Activated naive CD4-positive, alpha-beta T cell treated with anti-CD3 and anti-CD28 coated beads, Interleukin-2, amount 50 U/mL, for 72 hours (primary cell): ENCODE measurements around the gene BTBD9. TPM values are rescaled to one million over a fixed set of nuclear protein-coding genes. Genes with fewer than 3 reads are reported as not detected.

Experiments
- ATAC-seq, 2 donors: fragments of 150-1000 bp; cut with Tn5 transposase; 2 replicates each; pipeline ENCODE4 v1.10.0; 2021; ENCODE audit warnings: mild to moderate bottlenecking in 2 of 2, moderate library complexity in 2 of 2
- DNase-seq, 2 donors: peaks; one replicate each; pipeline ENCODE4 v3.0.0; 2021 to 2022; ENCODE audit warnings: low spot score in 2 of 2
- H3K27ac Mint-ChIP-seq, 2 donors: one replicate each; pipeline ENCODE4 v1.8.0; 2022; ENCODE audit warnings: mild to moderate bottlenecking in 2 of 2, mixed read lengths in 2 of 2
- H3K36me3 Mint-ChIP-seq, 2 donors: one replicate each; pipeline ENCODE4 v1.8.0; 2022; ENCODE audit warnings: mixed read lengths in 2 of 2
- H3K9me3 Mint-ChIP-seq, 2 donors: one replicate each; pipeline ENCODE4 v1.8.0; 2022; ENCODE audit warnings: mixed read lengths in 2 of 2
- total RNA-seq, 2 donors: library from RNA; stranded (reverse); gene quantifications; one replicate each; pipeline ENCODE4 v1.2.3, GENCODE V29; 2022

The BTBD9 gene
- total RNA-seq, 2 donors from 2014 or later = 10.5 to 18.8 TPM

- Mint-ChIP-seq H3K9me3 (no peaks in the 10 kb centered on the region), H3K27ac (no peak overlapping the region), H3K36me3 (no peaks in the 10 kb centered on the region)
- peak in 1 of 2 donors; percentile 88 for DNase-seq
- no peak for ATAC-seq
Measured at GRCh38 chr6:38493931-38494547, 145.7 kb downstream of the BTBD9 start.

- Mint-ChIP-seq H3K9me3 (no peaks in the 10 kb centered on the region), H3K27ac (no peak overlapping the region)
- no peak for ATAC-seq
Measured at GRCh38 chr6:38492031-38492430, 147.7 kb downstream of the BTBD9 start.

GRCh38 chr6:38489951-38490350 is 149.8 kb downstream of the BTBD9 start:
- ATAC-seq (no peak), DNase-seq (no peak)
- Mint-ChIP-seq H3K27ac (no peak overlapping the region), H3K9me3 (no peaks in the 10 kb centered on the region), H3K36me3 (no peaks in the 10 kb centered on the region)

More at GRCh38 chr6:38492031-38492430, 147.7 kb downstream of the BTBD9 start:
- H3K36me3 Mint-ChIP-seq = no peaks in the 10 kb centered on the region
- no peak for DNase-seq

- no peak for DNase-seq
- Mint-ChIP-seq H3K9me3 (no peaks in the 10 kb centered on the region), H3K27ac (peak overlapping the region in 1 of 2 donors; percentile 5), H3K36me3 (no peaks in the 10 kb centered on the region)
- ATAC-seq = no peak
Measured at GRCh38 chr6:38487423-38487822, 152.3 kb downstream of the BTBD9 start.

GRCh38 chr6:38485488-38485887 is 154.2 kb downstream of the BTBD9 start:
- Mint-ChIP-seq H3K9me3 (no peaks in the 10 kb centered on the region), H3K36me3 (no peaks in the 10 kb centered on the region), H3K27ac (no peak overlapping the region)
- DNase-seq = no peak
- no peak for ATAC-seq

- no peak for DNase-seq
- H3K36me3 Mint-ChIP-seq = no peaks in the 10 kb centered on the region
- no peak for ATAC-seq
Measured at GRCh38 chr6:38484656-38485055, 155.1 kb downstream of the BTBD9 start.

GRCh38 chr6:38483526-38483925 is 156.2 kb downstream of the BTBD9 start:
- DNase-seq (no peak), ATAC-seq (no peak)
- Mint-ChIP-seq H3K36me3 (no peaks in the 10 kb centered on the region), H3K9me3 (no peaks in the 10 kb centered on the region), H3K27ac (no peak overlapping the region)

More at GRCh38 chr6:38484656-38485055, 155.1 kb downstream of the BTBD9 start:
- H3K27ac Mint-ChIP-seq = no peak overlapping the region
- H3K9me3 Mint-ChIP-seq = no peaks in the 10 kb centered on the region

- no peak overlapping the region for H3K27ac Mint-ChIP-seq
- DNase-seq = no peak
- no peaks in the 10 kb centered on the region for H3K36me3 Mint-ChIP-seq
- no peak for ATAC-seq
- H3K9me3 Mint-ChIP-seq = no peaks in the 10 kb centered on the region
Measured at GRCh38 chr6:38482466-38482865, 157.3 kb downstream of the BTBD9 start.

- H3K9me3 Mint-ChIP-seq = no peaks in the 10 kb centered on the region
Measured at GRCh38 chr6:38481851-38482250, 157.9 kb downstream of the BTBD9 start.

GRCh38 chr6:38481211-38481836 is 158.4 kb downstream of the BTBD9 start:
- ATAC-seq (no peak), DNase-seq (no peak)
- H3K27ac Mint-ChIP-seq = no peak overlapping the region

More at GRCh38 chr6:38481851-38482250, 157.9 kb downstream of the BTBD9 start:
- H3K27ac Mint-ChIP-seq = no peak overlapping the region
- no peak for ATAC-seq
- DNase-seq = no peak
- H3K36me3 Mint-ChIP-seq = no peaks in the 10 kb centered on the region

GRCh38 chr6:38480036-38480435 is 159.7 kb downstream of the BTBD9 start:
- no peaks in the 10 kb centered on the region for H3K9me3 Mint-ChIP-seq
- H3K36me3 Mint-ChIP-seq = no peaks in the 10 kb centered on the region
- ATAC-seq (no peak), DNase-seq (no peak)
- H3K27ac Mint-ChIP-seq = peak overlapping the region in 1 of 2 donors; percentile 23

More at GRCh38 chr6:38481211-38481836, 158.4 kb downstream of the BTBD9 start:
- no peaks in the 10 kb centered on the region for H3K36me3 Mint-ChIP-seq
- no peaks in the 10 kb centered on the region for H3K9me3 Mint-ChIP-seq

GRCh38 chr6:38479331-38479730 is 160.4 kb downstream of the BTBD9 start:
- no peak for ATAC-seq
- Mint-ChIP-seq H3K36me3 (no peaks in the 10 kb centered on the region), H3K9me3 (no peaks in the 10 kb centered on the region), H3K27ac (no peak overlapping the region)
- DNase-seq = no peak

- H3K36me3 Mint-ChIP-seq = no peaks in the 10 kb centered on the region
- H3K9me3 Mint-ChIP-seq = peaks cover 5% of the 10 kb centered on the region in 2 donors
- DNase-seq (no peak), ATAC-seq (no peak)
- H3K27ac Mint-ChIP-seq = no peak overlapping the region
Measured at GRCh38 chr6:38477680-38478260, 162.0 kb downstream of the BTBD9 start.

GRCh38 chr6:38476888-38477287 is 162.8 kb downstream of the BTBD9 start:
- ATAC-seq (no peak), DNase-seq (no peak)
- Mint-ChIP-seq H3K9me3 (peaks cover 5% of the 10 kb centered on the region in 2 donors), H3K36me3 (no peaks in the 10 kb centered on the region), H3K27ac (no peak overlapping the region)

GRCh38 chr6:38476141-38476540 is 163.6 kb downstream of the BTBD9 start:
- no peak overlapping the region for H3K27ac Mint-ChIP-seq

GRCh38 chr6:38470548-38470947 is 169.2 kb downstream of the BTBD9 start:
- no peak for ATAC-seq
- no peak for DNase-seq
- H3K9me3 Mint-ChIP-seq = peaks cover 5% of the 10 kb centered on the region in 2 donors
- H3K36me3 Mint-ChIP-seq = no peaks in the 10 kb centered on the region
- H3K27ac Mint-ChIP-seq = no peak overlapping the region

More at GRCh38 chr6:38476141-38476540, 163.6 kb downstream of the BTBD9 start:
- no peak for ATAC-seq
- no peak for DNase-seq
- Mint-ChIP-seq H3K36me3 (no peaks in the 10 kb centered on the region), H3K9me3 (peaks cover 5% of the 10 kb centered on the region in 2 donors)

GRCh38 chr6:38467566-38467965 is 172.2 kb downstream of the BTBD9 start:
- Mint-ChIP-seq H3K9me3 (peaks cover 0 to 4% of the 10 kb centered on the region in 2 donors), H3K36me3 (peaks cover 0 to 6% of the 10 kb centered on the region in 2 donors), H3K27ac (no peak overlapping the region)
- ATAC-seq (no peak), DNase-seq (no peak)
